ENCODE results near the gene MMS19. TPM values are rescaled to one million over a fixed set of nuclear protein-coding genes. Genes with fewer than 3 reads are reported as not detected.
"Not testable (repeated sequence)": the region's sequence is repeated elsewhere in the genome, so short reads cannot be mapped to it uniquely, and the experiment has no call there.

Gene MMS19
- total RNA-seq, 1 experiment from 2014 or later, result 83.3 TPM

DNA sequence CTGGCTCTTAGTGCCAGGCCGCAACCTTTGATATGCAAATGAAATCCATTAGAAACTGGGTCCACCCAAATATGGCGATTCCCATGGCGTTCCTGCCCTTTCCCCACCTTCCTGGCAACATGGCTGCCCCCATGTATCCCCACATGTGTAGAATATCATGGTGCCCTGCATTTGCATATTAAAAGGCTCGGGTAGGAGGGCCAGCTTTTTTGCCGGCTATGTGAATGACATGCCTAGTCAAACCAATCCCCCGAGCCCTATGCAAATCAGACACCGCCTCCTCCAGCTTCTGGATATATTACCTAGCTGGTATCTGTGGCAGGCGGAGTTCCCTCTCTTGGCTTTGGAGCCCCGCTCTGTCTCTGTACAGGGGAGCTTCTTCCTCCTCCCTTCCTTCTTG is 18.3 kb downstream of the MMS19 start:
- POLR2A ChIA-PET, result no interaction called here
- Histone ChIP-seq H3K27ac (ENCODE audit: low read length) (no peak overlapping the region), H3K36me3 (ENCODE audit: control insufficient read depth, insufficient read depth, low read length) (peaks cover 45% of the 10 kb centered on the region), H3K4me1 (ENCODE audit: control insufficient read depth, insufficient read depth, low read length) (peaks cover 10% of the 10 kb centered on the region), H3K27me3 (ENCODE audit: control insufficient read depth, insufficient read depth, low read length) (no peaks in the 10 kb centered on the region), H3K9me3 (ENCODE audit: control insufficient read depth, insufficient read depth, low read depth, low read length) (no peaks in the 10 kb centered on the region), H3K4me3 (ENCODE audit: low read depth in 2 of 2, low read length in 2 of 2) (no peak overlapping the region)
- ATAC-seq, result no peak
- in situ Hi-C loops (cut with HindIII; ENCODE audit: low pct_unique_long_range_greater_than_20kb, low sequenced_read_pairs) (no loop called here), intact Hi-C loops (cut with micrococcal nuclease; ENCODE audit: unreplicated experiment) (no loop called here)
- no TSS peak for BruUV-seq (replicated peaks)
- DNase-seq (ENCODE audit: low read depth, low spot score), result no peak
- TF ChIP-seq, protein P1, sequence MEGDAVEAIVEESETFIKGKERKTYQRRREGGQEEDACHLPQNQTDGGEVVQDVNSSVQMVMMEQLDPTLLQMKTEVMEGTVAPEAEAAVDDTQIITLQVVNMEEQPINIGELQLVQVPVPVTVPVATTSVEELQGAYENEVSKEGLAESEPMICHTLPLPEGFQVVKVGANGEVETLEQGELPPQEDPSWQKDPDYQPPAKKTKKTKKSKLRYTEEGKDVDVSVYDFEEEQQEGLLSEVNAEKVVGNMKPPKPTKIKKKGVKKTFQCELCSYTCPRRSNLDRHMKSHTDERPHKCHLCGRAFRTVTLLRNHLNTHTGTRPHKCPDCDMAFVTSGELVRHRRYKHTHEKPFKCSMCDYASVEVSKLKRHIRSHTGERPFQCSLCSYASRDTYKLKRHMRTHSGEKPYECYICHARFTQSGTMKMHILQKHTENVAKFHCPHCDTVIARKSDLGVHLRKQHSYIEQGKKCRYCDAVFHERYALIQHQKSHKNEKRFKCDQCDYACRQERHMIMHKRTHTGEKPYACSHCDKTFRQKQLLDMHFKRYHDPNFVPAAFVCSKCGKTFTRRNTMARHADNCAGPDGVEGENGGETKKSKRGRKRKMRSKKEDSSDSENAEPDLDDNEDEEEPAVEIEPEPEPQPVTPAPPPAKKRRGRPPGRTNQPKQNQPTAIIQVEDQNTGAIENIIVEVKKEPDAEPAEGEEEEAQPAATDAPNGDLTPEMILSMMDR (IDR thresholded peaks at IDR 0.05), result no peak
- TF ChIP-seq TCF7L2 (IDR thresholded peaks at IDR 0.05; ENCODE audit: low read depth, low read length), result no peak
- no peak for TF ChIP-seq SIN3A (IDR thresholded peaks at IDR 0.05; ENCODE audit: borderline replicate concordance, insufficient read depth, low read depth, low read length)
- no peak for TF ChIP-seq REST (IDR thresholded peaks at IDR 0.05; ENCODE audit: insufficient read depth in 1 of 2, low read depth in 2 of 2, low read length in 1 of 2)
- TF ChIP-seq POLR2AphosphoS5 (IDR thresholded peaks at IDR 0.05; ENCODE audit: low read depth, low read length), result no peak
- CTCF ChIA-PET, result no interaction called here

- H3K36me3 ChIP-seq (ENCODE audit: control insufficient read depth, insufficient read depth, low read length), result peaks cover 50% of the 10 kb centered on the region
- CTCF ChIA-PET; in situ Hi-C loops (cut with HindIII; ENCODE audit: low pct_unique_long_range_greater_than_20kb, low sequenced_read_pairs); H3K9me3 ChIP-seq (ENCODE audit: control insufficient read depth, insufficient read depth, low read depth, low read length); H3K27ac ChIP-seq (ENCODE audit: low read length); H3K27me3 ChIP-seq (ENCODE audit: control insufficient read depth, insufficient read depth, low read length); BruUV-seq (replicated peaks); DNase-seq (ENCODE audit: low read depth, low spot score); H3K4me1 ChIP-seq (ENCODE audit: control insufficient read depth, insufficient read depth, low read length); ATAC-seq; POLR2A ChIA-PET; intact Hi-C loops (cut with micrococcal nuclease; ENCODE audit: unreplicated experiment); H3K4me3 ChIP-seq (ENCODE audit: low read depth in 2 of 2, low read length in 2 of 2): not testable (repeated sequence)
Measured at GRCh38 chr10:97479410-97479809, 18.8 kb downstream of the MMS19 start.

DNA sequence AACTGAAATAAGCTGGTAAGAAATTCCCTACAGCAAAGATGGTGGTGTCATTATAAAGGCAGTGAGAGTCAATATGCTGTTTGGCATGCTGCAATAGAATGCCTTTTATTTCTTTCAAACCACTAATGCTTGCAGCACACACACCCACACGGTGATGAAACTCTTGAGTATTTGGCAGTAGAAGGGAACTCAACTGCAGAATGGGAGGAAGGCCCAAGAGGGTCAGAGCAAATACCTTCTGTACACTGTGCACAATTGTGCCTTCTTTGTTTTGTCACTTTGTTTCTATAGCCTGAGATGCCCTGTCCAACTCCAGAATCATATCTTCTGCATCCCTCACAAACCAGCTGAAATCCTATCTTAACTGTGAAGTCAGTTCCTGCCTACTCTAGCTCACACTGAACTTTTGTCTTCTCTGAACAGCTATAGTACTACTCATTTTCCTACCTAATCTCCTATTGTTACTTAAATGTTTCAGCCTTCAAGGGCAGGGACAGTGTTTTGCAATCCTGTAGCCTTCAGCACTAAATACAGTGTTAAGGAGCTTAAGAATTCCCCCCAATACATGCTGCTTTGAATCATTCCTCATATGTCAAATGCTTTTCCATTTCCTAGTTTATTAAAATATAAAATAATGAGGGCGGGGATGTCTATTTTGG is 22.2 kb downstream of the MMS19 start:
- no TSS peak for BruUV-seq (replicated peaks)
- CTCF ChIA-PET, result no interaction called here
- in situ Hi-C loops (cut with HindIII; ENCODE audit: low pct_unique_long_range_greater_than_20kb, low sequenced_read_pairs) (no loop called here), intact Hi-C loops (cut with micrococcal nuclease; ENCODE audit: unreplicated experiment) (no loop called here)
- TF ChIP-seq, protein P1 (IDR thresholded peaks at IDR 0.05), result no peak
- TF ChIP-seq POLR2AphosphoS5 (IDR thresholded peaks at IDR 0.05; ENCODE audit: low read depth, low read length) (no peak), SIN3A (IDR thresholded peaks at IDR 0.05; ENCODE audit: borderline replicate concordance, insufficient read depth, low read depth, low read length) (no peak)
- peaks cover 58% of the 10 kb centered on the region for H3K36me3 ChIP-seq (ENCODE audit: control insufficient read depth, insufficient read depth, low read length)
- H3K27me3 ChIP-seq (ENCODE audit: control insufficient read depth, insufficient read depth, low read length), result no peaks in the 10 kb centered on the region
- H3K4me1 ChIP-seq (ENCODE audit: control insufficient read depth, insufficient read depth, low read length), result peaks cover 5% of the 10 kb centered on the region; the same call in 1 of the 2 replicates
- no peak overlapping the region for H3K27ac ChIP-seq (ENCODE audit: low read length)
- ATAC-seq (no peak), DNase-seq (ENCODE audit: low read depth, low spot score) (no peak)
- no peaks in the 10 kb centered on the region for H3K9me3 ChIP-seq (ENCODE audit: control insufficient read depth, insufficient read depth, low read depth, low read length)
- POLR2A ChIA-PET, result no interaction called here
- no peak overlapping the region for H3K4me3 ChIP-seq (ENCODE audit: low read depth in 2 of 2, low read length in 2 of 2)

All from Panc1 (cell line).